ENCODE results near the gene LZIC. TPM values are rescaled to one million over a fixed set of nuclear protein-coding genes. Genes with fewer than 3 reads are reported as not detected.

LZIC gene
- total and polyA plus RNA-seq, 9 of the 15 experiments (the other 6 are each of a cell fraction or from before 2014, with no cell fraction given), result 32.9 to 109 (median 61.7) TPM

- TF ChIP-seq, protein P1, sequence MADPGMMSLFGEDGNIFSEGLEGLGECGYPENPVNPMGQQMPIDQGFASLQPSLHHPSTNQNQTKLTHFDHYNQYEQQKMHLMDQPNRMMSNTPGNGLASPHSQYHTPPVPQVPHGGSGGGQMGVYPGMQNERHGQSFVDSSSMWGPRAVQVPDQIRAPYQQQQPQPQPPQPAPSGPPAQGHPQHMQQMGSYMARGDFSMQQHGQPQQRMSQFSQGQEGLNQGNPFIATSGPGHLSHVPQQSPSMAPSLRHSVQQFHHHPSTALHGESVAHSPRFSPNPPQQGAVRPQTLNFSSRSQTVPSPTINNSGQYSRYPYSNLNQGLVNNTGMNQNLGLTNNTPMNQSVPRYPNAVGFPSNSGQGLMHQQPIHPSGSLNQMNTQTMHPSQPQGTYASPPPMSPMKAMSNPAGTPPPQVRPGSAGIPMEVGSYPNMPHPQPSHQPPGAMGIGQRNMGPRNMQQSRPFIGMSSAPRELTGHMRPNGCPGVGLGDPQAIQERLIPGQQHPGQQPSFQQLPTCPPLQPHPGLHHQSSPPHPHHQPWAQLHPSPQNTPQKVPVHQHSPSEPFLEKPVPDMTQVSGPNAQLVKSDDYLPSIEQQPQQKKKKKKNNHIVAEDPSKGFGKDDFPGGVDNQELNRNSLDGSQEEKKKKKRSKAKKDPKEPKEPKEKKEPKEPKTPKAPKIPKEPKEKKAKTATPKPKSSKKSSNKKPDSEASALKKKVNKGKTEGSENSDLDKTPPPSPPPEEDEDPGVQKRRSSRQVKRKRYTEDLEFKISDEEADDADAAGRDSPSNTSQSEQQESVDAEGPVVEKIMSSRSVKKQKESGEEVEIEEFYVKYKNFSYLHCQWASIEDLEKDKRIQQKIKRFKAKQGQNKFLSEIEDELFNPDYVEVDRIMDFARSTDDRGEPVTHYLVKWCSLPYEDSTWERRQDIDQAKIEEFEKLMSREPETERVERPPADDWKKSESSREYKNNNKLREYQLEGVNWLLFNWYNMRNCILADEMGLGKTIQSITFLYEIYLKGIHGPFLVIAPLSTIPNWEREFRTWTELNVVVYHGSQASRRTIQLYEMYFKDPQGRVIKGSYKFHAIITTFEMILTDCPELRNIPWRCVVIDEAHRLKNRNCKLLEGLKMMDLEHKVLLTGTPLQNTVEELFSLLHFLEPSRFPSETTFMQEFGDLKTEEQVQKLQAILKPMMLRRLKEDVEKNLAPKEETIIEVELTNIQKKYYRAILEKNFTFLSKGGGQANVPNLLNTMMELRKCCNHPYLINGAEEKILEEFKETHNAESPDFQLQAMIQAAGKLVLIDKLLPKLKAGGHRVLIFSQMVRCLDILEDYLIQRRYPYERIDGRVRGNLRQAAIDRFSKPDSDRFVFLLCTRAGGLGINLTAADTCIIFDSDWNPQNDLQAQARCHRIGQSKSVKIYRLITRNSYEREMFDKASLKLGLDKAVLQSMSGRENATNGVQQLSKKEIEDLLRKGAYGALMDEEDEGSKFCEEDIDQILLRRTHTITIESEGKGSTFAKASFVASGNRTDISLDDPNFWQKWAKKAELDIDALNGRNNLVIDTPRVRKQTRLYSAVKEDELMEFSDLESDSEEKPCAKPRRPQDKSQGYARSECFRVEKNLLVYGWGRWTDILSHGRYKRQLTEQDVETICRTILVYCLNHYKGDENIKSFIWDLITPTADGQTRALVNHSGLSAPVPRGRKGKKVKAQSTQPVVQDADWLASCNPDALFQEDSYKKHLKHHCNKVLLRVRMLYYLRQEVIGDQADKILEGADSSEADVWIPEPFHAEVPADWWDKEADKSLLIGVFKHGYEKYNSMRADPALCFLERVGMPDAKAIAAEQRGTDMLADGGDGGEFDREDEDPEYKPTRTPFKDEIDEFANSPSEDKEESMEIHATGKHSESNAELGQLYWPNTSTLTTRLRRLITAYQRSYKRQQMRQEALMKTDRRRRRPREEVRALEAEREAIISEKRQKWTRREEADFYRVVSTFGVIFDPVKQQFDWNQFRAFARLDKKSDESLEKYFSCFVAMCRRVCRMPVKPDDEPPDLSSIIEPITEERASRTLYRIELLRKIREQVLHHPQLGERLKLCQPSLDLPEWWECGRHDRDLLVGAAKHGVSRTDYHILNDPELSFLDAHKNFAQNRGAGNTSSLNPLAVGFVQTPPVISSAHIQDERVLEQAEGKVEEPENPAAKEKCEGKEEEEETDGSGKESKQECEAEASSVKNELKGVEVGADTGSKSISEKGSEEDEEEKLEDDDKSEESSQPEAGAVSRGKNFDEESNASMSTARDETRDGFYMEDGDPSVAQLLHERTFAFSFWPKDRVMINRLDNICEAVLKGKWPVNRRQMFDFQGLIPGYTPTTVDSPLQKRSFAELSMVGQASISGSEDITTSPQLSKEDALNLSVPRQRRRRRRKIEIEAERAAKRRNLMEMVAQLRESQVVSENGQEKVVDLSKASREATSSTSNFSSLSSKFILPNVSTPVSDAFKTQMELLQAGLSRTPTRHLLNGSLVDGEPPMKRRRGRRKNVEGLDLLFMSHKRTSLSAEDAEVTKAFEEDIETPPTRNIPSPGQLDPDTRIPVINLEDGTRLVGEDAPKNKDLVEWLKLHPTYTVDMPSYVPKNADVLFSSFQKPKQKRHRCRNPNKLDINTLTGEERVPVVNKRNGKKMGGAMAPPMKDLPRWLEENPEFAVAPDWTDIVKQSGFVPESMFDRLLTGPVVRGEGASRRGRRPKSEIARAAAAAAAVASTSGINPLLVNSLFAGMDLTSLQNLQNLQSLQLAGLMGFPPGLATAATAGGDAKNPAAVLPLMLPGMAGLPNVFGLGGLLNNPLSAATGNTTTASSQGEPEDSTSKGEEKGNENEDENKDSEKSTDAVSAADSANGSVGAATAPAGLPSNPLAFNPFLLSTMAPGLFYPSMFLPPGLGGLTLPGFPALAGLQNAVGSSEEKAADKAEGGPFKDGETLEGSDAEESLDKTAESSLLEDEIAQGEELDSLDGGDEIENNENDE (IDR thresholded peaks at IDR 0.05; ENCODE audit: low read depth, low read length), result no peak
- TF ChIP-seq PKNOX1 (IDR thresholded peaks at IDR 0.05), result no peak
- TF ChIP-seq EP300 (IDR thresholded peaks at IDR 0.05; ENCODE audit: low read length), result no peak
- TF ChIP-seq ZNF23 (CRISPR knock-in tag; IDR thresholded peaks at IDR 0.05), result no peak
- TF ChIP-seq SMARCC2 (IDR thresholded peaks at IDR 0.05; ENCODE audit: low read depth), result no peak
- no peak for TF ChIP-seq ZNF551 (CRISPR knock-in tag; IDR thresholded peaks at IDR 0.05)
- no peak for TF ChIP-seq PHF8 (IDR thresholded peaks at IDR 0.05; ENCODE audit: borderline replicate concordance, low read length)
- TF ChIP-seq ZNF695 (CRISPR knock-in tag; IDR thresholded peaks at IDR 0.05), result no peak
- peak; percentile 66 to 83 (median 71); a peak in 5 of 6 replicates for TF ChIP-seq CTCF (IDR thresholded peaks at IDR 0.05 in 2 of 3, conservative IDR thresholded peaks at IDR 0.05 in 1 of 3; ENCODE audit: insufficient read depth in 2 of 3, low read depth in 1 of 3, low read length in 3 of 3)
- no peak for TF ChIP-seq XRCC3 (IDR thresholded peaks at IDR 0.05)
- TF ChIP-seq, protein P2, sequence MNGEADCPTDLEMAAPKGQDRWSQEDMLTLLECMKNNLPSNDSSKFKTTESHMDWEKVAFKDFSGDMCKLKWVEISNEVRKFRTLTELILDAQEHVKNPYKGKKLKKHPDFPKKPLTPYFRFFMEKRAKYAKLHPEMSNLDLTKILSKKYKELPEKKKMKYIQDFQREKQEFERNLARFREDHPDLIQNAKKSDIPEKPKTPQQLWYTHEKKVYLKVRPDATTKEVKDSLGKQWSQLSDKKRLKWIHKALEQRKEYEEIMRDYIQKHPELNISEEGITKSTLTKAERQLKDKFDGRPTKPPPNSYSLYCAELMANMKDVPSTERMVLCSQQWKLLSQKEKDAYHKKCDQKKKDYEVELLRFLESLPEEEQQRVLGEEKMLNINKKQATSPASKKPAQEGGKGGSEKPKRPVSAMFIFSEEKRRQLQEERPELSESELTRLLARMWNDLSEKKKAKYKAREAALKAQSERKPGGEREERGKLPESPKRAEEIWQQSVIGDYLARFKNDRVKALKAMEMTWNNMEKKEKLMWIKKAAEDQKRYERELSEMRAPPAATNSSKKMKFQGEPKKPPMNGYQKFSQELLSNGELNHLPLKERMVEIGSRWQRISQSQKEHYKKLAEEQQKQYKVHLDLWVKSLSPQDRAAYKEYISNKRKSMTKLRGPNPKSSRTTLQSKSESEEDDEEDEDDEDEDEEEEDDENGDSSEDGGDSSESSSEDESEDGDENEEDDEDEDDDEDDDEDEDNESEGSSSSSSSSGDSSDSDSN (IDR thresholded peaks at IDR 0.05; ENCODE audit: borderline replicate concordance in 1 of 2, low read depth in 2 of 2, low read length in 2 of 2), result 0 out of 4 replicates have a peak, but pooled peaks of 1 of the 2 experiments have one; percentile 21
These were observed 722 bp downstream of the LZIC start (continued) for GRCh38 chr1:9942399-9942938.

Data from K562 (cell line).